Breast epithelium (tissue), 3 donors: ENCODE measurements around the gene POTEF.
"Not testable (repeated sequence)": the region's sequence is repeated elsewhere in the genome, so short reads cannot be mapped to it uniquely, and the experiment has no call there.

Experiments used
- POLR2A ChIP-seq: fragments of 450-650 bp; IDR thresholded peaks from one replicate; pipeline ENCODE4 v1.6.1; 2016; ENCODE audit warnings: antibody characterized with exemption, mild to moderate bottlenecking, moderate library complexity
- POLR2AphosphoS5 ChIP-seq, 3 donors: sonication (generic); formaldehyde crosslinking; IDR thresholded peaks; one replicate each; pipeline ENCODE4 v1.6.1; 2017; ENCODE audit warnings: antibody characterized with exemption in 3 of 3
- TF ChIP-seq, protein P1 (sequence below), 3 donors: fragments of 450-650 bp; IDR thresholded peaks; one replicate each; pipeline ENCODE4 v1.5.1; 2016 to 2017; ENCODE audit warnings: antibody characterized with exemption in 3 of 3, mild to moderate bottlenecking in 3 of 3, moderate library complexity in 3 of 3

DNA sequence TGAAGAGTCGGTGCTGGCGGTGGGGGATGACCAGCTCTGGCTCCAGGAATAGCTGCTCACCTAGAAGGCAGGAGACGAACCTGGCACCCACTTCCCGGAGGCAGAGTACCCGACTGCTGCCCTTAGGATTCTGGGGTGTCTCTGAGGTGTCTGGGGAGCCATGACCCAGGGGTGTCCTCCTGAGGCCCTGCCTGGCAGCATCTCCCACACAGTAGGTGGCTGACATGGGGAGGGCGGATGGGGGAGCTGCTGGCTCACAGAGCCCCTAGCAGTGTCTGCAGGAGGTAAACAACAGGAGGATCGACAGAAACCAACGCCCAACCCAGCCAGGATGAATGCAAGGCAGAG lies 25.4 kb upstream of the POTEF start:
- TF ChIP-seq, protein P1, sequence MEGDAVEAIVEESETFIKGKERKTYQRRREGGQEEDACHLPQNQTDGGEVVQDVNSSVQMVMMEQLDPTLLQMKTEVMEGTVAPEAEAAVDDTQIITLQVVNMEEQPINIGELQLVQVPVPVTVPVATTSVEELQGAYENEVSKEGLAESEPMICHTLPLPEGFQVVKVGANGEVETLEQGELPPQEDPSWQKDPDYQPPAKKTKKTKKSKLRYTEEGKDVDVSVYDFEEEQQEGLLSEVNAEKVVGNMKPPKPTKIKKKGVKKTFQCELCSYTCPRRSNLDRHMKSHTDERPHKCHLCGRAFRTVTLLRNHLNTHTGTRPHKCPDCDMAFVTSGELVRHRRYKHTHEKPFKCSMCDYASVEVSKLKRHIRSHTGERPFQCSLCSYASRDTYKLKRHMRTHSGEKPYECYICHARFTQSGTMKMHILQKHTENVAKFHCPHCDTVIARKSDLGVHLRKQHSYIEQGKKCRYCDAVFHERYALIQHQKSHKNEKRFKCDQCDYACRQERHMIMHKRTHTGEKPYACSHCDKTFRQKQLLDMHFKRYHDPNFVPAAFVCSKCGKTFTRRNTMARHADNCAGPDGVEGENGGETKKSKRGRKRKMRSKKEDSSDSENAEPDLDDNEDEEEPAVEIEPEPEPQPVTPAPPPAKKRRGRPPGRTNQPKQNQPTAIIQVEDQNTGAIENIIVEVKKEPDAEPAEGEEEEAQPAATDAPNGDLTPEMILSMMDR (IDR thresholded peaks at IDR 0.05), result not testable (repeated sequence)
- not testable (repeated sequence) for TF ChIP-seq POLR2A; POLR2AphosphoS5 (IDR thresholded peaks at IDR 0.05)
